Mesangial cell (primary cell): ENCODE results near the gene FAM185A. TPM values are rescaled to one million over a fixed set of nuclear protein-coding genes. Genes with fewer than 3 reads are reported as not detected.

Experiments
- total RNA-seq: library from RNA; depleted of rRNA; stranded (reverse); fragments of >200 nt; gene quantifications from 2 replicates; pipeline ENCODE4 v1.2.3, GENCODE V29; 2015

FAM185A gene
- 7.2 and 8.1 TPM in 2 replicates for total RNA-seq

GRCh38 chr7:102748605-102749444 is at the start of gene FAM185A:
Gene FAM185A, plus strand, starts transcription at chr7:102748999. Its CDS starts 209 bp downstream, at chr7:102749208.

Other genes with a start within 250 kb of the FAM185A start
- gene RASA4B, start 231.2 kb upstream of the FAM185A start, total RNA-seq = 0.81 and 26.1 TPM in 2 replicates
- gene UPK3BL2, start 205.3 kb upstream of the FAM185A start, total RNA-seq = 0.98 and 10.5 TPM in 2 replicates
- gene SPDYE2, start 197.8 kb upstream of the FAM185A start, total RNA-seq = not detected in 2 replicates
- gene POLR2J3, start 176.4 kb upstream of the FAM185A start, total RNA-seq = 6.8 and 51.0 TPM in 2 replicates
- 3.4 and 16.2 TPM in 2 replicates for gene RASA4, start 132.2 kb upstream of the FAM185A start, total RNA-seq
- 8.6 and 50.1 TPM in 2 replicates for gene UPK3BL1, start 106.2 kb upstream of the FAM185A start, total RNA-seq
- gene SPDYE2B, start 98.7 kb upstream of the FAM185A start, total RNA-seq = not detected in 2 replicates
- gene POLR2J2, start 77.3 kb upstream of the FAM185A start, total RNA-seq = 0.33 and 2.7 TPM in 2 replicates
- gene LRRC17, start 164.0 kb downstream of the FAM185A start, total RNA-seq = 23.5 and 71.7 TPM in 2 replicates